ENCODE measurements around the gene CYB561D2. TPM values are rescaled to one million over a fixed set of nuclear protein-coding genes. Genes with fewer than 3 reads are reported as not detected.
A peak's percentile ranks its signal among the peaks of the same experiment; 100 is the strongest.

CYB561D2 gene
- total and polyA plus RNA-seq, 2 donors (not counting 3 experiments of a cell fraction or from before 2014, with no cell fraction given), result 13.6 to 46.0 TPM

GRCh38 chr3:50358355-50358910 is 7.8 kb downstream of the CYB561D2 start:
- peaks cover 4 to 22% of the 10 kb centered on the region in 2 experiments for H3K36me3 ChIP-seq (ENCODE audit: control insufficient read depth in 2 of 2, extremely low read depth in 1 of 2, insufficient read depth in 2 of 2, low read length in 2 of 2)
- no TSS peak for BruUV-seq (replicated peaks)
- H3K4me3 ChIP-seq (replicated peaks in 1 of 3; ENCODE audit: insufficient read depth in 1 of 3, low read depth in 1 of 3, low read length in 3 of 3), result peak overlapping the region; percentile 26 to 83 (median 63)
- no peaks in the 10 kb centered on the region for H3K9me1 ChIP-seq (replicated peaks; ENCODE audit: control insufficient read depth, extremely low read depth, insufficient read depth, low read length)
- peaks cover 31% of the 10 kb centered on the region for H3K4me1 ChIP-seq (ENCODE audit: control insufficient read depth, extremely low read depth, insufficient read depth, low read length)
- peaks cover 43% of the 10 kb centered on the region for H3K79me2 ChIP-seq (ENCODE audit: control insufficient read depth, insufficient read depth, low read length)
- no peak for FAIRE-seq
- POLR2A ChIA-PET, result no interaction called here
- intact Hi-C loops (cut with micrococcal nuclease), result loop anchor here (2.0 to 5.0 kb wide), 2 partner anchors 60 to 1034 kb away; partner anchors contain the start of genes HYAL3, NAA80 and RBM15B
- dilution Hi-C loops (cut with MboI; ENCODE audit: extremely low pct_ligation_motif_present, low sequenced_read_pairs), result no loop called here
- CTCF ChIA-PET, result interaction anchor here (1.8 kb wide), 1 partner anchor 11 kb away, joined by 11 read pairs; no protein-coding TSS in a partner anchor
- H2AFZ ChIP-seq (ENCODE audit: low read depth, low read length), result no peak overlapping the region
- H4K20me1 ChIP-seq (replicated peaks; ENCODE audit: control insufficient read depth, extremely low read depth, insufficient read depth, low read length), result peaks cover 6% of the 10 kb centered on the region
- TF ChIP-seq FOS (IDR thresholded peaks at IDR 0.05; ENCODE audit: borderline replicate concordance, insufficient read depth, low read length) (no peak), JUN (IDR thresholded peaks at IDR 0.05; ENCODE audit: borderline replicate concordance, insufficient read depth, insufficient read length, low read depth) (no peak), MAX (IDR thresholded peaks at IDR 0.05; ENCODE audit: insufficient read depth, insufficient read length) (no peak), GATA2 (IDR thresholded peaks at IDR 0.05; ENCODE audit: insufficient read depth, insufficient read length, low read depth, low read length) (no peak), EZH2 (IDR thresholded peaks at IDR 0.05; ENCODE audit: borderline replicate concordance, low read depth, low read length, severe bottlenecking) (no peak)
- H3K4me2 ChIP-seq (ENCODE audit: insufficient read depth, low read length), result peak overlapping the region; percentile 90
- no peak for DNase-seq (ENCODE audit: low read depth, low spot score)
- H3K9me3 ChIP-seq (replicated peaks; ENCODE audit: control insufficient read depth, insufficient read depth, low read length), result no peaks in the 10 kb centered on the region
- H3K27me3 ChIP-seq (ENCODE audit: control insufficient read depth in 2 of 2, insufficient read depth in 2 of 2, low read length in 2 of 2), result no peaks in the 10 kb centered on the region
- H3K9ac ChIP-seq (replicated peaks; ENCODE audit: extremely low read depth, insufficient read depth, low read length), result peak overlapping the region; percentile 72
- peak overlapping the region; percentile 52 for H3K27ac ChIP-seq (ENCODE audit: insufficient read depth, low read depth, low read length)
